ENCODE data around the gene ZNF750.

GRCh38 chr17:82851381-82851780 lies 11.6 kb upstream of the ZNF750 start:
- TF ChIP-seq CTCF (IDR thresholded peaks at IDR 0.05) (no peak), POLR2AphosphoS5 (IDR thresholded peaks at IDR 0.05) (no peak), EP300 (IDR thresholded peaks at IDR 0.05) (no peak), POLR2A (IDR thresholded peaks at IDR 0.05) (no peak)
